ENCODE measurements around the gene RBM43.

- no peak for TF ChIP-seq CTCF (IDR thresholded peaks at IDR 0.05)
- no peak for TF ChIP-seq POLR2A (IDR thresholded peaks at IDR 0.05)
These were observed 20.7 kb upstream of the RBM43 start for GRCh38 chr2:151282401-151282800.
